Fibroblast of lung (primary cell): Measurements from ENCODE around the gene NKX2-1.

Experiments
- CTCF ChIP-seq, 2 donors: IDR thresholded peaks in 1 of 2; conservative IDR thresholded peaks in 1 of 2; 1 replicate in 1 of 2; 2 replicates in 1 of 2; pipeline ENCODE4 v1.5.1; 2011 to 2012; ENCODE audit warnings: low read length in 2 of 2, control low read depth in 1 of 2, inconsistent platforms in 1 of 2, low read depth in 1 of 2, mild to moderate bottlenecking in 1 of 2
- EZH2 ChIP-seq: IDR thresholded peaks from 2 replicates; pipeline ENCODE4 v1.5.1; 2012; ENCODE audit warnings: low read length, control low read depth, mild to moderate bottlenecking; ENCODE audit errors: missing control alignments

DNA sequence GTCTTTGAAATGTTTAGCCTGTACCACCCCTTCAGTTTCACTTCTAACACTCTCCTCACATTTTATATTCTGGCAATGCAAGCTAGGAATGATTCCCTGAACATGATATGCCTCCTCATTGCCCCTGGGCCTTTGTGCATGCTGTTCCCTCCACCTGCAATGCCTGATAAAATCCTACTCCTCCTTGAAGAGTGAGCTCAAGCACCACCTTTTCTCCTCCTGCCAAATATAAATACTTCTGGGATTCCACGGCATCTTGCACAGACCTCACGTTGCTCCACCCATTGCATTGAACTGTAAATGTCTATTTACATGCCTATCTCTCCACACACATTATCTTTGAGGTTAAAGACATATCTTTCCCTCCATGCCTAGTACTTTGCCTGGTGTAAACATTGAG, 21.1 kb downstream of the NKX2-1 start:
- TF ChIP-seq CTCF (conservative IDR thresholded peaks at IDR 0.05 in 1 of 2, IDR thresholded peaks at IDR 0.05 in 1 of 2; ENCODE audit: low read depth in 1 of 2, low read length in 2 of 2) (no peak), EZH2 (no peak)
